Epithelial cell of esophagus (primary cell): Measurements from ENCODE around the gene PRPF19.

Experiments
- DNase-seq: peaks from one replicate; pipeline ENCODE4 v3.0.0; 2010; ENCODE audit warnings: low read depth
- H3K4me3 ChIP-seq: 2 replicates; pipeline ENCODE4 v1.5.1; 2011; ENCODE audit warnings: mild to moderate bottlenecking, low read length, control low read depth
- CTCF ChIP-seq: IDR thresholded peaks from 2 replicates; pipeline ENCODE4 v1.5.1; 2011; ENCODE audit warnings: low read depth, mild to moderate bottlenecking, low read length, control low read depth, inconsistent platforms; ENCODE audit not compliant: insufficient read depth; ENCODE audit errors: missing control alignments

PRPF19 gene

GRCh38 chr11:60872961-60873524, 33.3 kb downstream of the PRPF19 start:
- no peak overlapping the region for H3K4me3 ChIP-seq
- DNase-seq, result no peak
- no peak for TF ChIP-seq CTCF

DNA sequence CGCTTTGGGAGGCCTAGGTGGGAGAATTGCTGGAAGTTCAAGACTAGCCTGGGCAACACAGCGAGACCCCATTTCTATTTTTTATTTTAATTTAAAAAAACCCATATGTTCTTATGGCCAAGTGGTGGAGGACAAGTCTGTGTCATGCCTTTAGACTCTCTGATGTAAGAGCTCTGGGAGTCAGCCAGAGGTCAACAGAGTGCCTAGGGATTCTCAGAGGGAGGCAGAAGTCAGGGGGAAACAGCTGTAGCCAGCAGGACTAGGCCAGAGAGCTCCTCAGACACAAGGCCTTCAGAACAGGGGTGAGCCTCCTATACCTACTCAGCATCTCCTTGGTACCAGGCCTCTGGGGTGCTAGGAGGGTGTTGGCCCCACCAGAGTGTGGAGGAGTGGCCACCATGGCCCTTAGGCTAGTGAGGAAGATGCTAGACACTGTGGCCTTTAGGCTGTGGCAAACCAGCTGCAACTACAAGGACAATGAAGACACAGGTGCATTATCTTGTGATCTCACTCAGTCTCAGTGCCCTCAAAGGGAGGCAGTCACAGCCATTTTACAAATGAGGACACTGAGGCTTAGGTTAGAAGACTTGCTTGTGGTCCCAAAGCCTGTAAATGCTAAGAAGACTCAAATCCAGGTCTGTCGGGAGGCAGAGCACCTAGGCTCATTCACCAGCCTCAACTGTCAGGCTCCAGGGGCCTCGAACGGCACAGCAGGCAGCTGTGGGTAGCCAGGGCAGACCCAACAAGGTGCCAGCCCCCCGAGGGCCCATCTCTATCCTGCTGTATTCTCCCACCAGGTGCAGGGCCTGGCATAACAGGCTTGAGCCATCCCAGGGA, 34.0 kb downstream of the PRPF19 start:
- no peak overlapping the region for H3K4me3 ChIP-seq
- no peak for TF ChIP-seq CTCF
- DNase-seq, result peak; percentile 13

DNA sequence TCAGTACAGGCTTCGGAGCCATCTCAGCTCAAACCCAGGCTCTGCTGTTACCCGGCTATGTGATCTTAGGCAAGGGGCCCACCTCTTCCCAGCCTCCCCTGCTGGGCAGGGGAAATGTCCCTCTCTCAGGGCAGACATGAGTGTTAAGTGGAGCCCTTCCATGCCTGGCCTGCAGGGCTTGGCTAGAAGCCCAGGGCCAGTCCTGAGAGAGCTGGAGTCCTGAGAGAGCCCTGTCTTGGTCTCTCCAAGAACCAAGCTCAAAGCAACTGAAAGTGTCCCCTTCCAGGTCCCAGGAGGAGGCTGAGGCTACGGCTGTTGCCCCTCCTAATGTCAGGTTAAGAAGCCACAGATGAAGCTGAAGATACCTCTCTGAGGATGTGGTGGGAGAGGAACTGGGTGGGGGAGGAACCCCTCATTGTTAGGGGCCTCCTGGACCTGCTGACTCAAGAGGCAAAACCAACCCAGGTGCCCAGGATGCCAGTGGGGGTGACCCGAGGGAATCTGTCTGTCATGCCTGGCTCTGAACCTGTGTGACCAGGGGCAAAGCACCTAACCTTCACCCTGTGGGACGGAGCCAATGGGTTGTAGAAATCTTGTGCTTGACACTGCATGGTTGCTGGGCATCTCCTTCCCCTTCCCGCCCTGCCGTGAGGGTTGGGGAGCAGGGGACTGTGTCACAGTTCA, 34.9 kb downstream of the PRPF19 start:
- no peak for TF ChIP-seq CTCF
- no peak for DNase-seq
- no peak overlapping the region for H3K4me3 ChIP-seq

GRCh38 chr11:60870733-60871377, 35.5 kb downstream of the PRPF19 start:
- no peak for TF ChIP-seq CTCF
- no peak overlapping the region for H3K4me3 ChIP-seq
- no peak for DNase-seq

DNA sequence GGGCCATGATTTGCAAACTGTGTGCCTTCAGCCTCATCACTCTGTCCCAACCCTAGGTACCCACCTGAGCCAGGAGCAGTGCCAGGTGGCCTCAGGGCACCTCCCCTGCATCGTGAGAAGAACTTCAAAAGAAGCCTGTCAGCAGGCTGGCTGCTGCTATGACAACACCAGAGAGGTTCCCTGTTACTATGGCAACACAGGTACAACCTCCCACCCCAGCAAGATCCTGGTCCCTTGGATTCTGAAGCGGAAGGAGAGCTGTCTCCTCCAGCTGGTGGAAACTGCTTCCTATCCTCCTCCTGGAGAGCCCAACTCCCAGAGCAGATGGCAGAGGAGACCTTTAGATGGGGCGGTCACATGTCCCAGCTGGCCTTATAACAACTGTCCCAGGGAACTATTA, 36.1 kb downstream of the PRPF19 start:
- DNase-seq, result no peak
- H3K4me3 ChIP-seq, result no peak overlapping the region
- no peak for TF ChIP-seq CTCF

DNA sequence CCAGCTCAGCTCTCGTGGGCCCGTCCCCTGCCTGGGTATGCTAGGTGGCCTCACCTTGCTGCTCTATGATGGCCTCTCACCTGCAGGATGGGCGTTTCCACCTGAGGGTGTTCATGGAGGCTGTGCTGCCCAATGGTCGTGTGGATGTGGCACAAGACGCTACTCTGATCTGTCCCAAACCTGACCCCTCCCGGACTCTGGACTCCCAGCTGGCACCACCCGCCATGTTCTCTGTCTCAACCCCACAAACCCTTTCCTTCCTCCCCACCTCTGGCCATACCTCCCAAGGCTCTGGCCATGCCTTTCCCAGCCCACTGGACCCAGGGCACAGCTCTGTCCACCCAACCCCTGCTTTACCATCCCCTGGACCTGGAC, 36.9 kb downstream of the PRPF19 start:
- no peak for TF ChIP-seq CTCF
- no peak for DNase-seq

More for the DNA sequence above, 36.9 kb downstream of the PRPF19 start:
- no peak overlapping the region for H3K4me3 ChIP-seq
